Measurements from ENCODE around the gene TBX1. TPM values are rescaled to one million over a fixed set of nuclear protein-coding genes. Genes with fewer than 3 reads are reported as not detected.

Gene TBX1
- total RNA-seq, 1 donor from 2014 or later = 73.2 TPM

- DNase-seq = no peak
These were observed 55.3 kb downstream of the TBX1 start for GRCh38 chr22:19815823-19816290.

DNA sequence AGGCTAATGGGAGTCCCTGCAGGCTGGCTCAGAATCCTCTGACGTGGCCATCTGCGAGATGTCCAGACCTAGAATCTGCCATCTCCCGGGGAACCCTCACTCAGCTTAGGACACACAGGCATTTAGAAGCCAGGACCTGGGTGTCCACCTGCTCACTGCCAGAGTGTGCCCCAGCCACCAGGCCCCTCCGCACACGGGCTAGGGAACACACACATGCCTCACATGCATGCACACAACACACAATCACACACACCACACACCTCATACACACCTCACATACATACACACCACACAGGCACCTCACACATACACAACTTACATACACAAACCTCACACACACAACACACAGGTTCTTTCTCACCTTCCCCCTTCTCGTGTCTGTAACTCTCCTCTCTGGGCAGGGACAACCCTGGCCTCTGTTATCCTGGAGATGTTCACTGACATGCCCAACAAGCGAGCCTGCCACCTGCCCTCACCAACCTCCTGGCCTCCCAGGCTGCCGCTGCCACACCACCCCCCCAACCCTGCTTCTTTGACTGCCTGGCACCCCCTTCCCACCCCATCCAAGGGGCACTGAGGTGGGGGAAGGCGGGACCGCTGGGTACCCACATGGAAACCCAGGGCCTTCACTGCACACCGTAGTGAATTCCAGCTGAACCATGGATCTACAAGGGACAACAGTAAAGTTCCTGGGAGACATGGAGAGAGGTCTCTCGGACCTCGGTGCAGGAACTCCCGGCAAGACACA lies 56.0 kb downstream of the TBX1 start:
- no peak for DNase-seq

Other genes starting within 250 kb of the TBX1 start
- gene CLDN5, start 236.4 kb upstream of the TBX1 start, total RNA-seq = 1,341 and 2,150 TPM in 2 replicates
- gene SEPTIN5, start 46.3 kb upstream of the TBX1 start, total RNA-seq = 25.3 and 29.3 TPM in 2 replicates
- gene GP1BB, start 37.2 kb upstream of the TBX1 start, total RNA-seq = 5.3 and 5.4 TPM in 2 replicates
- gene GNB1L, start 94.1 kb downstream of the TBX1 start, total RNA-seq = 7.3 and 12.4 TPM in 2 replicates
- 28.1 and 30.7 TPM in 2 replicates for gene RTL10, start 94.1 kb downstream of the TBX1 start, total RNA-seq
- gene COMT, start 181.0 kb downstream of the TBX1 start, total RNA-seq = 551 and 616 TPM in 2 replicates
- gene TXNRD2, start 181.0 kb downstream of the TBX1 start, total RNA-seq = 81.9 and 129 TPM in 2 replicates